Testis (tissue), 2 donors: Measurements from ENCODE around the gene PRG2.

Experiments
- CTCF ChIP-seq, 3 experiments: fragments of 450-650 bp in 2 of 3; fragments of 200-600 bp in 1 of 3; sonication (generic) in 1 of 3; IDR thresholded peaks; one replicate each; pipeline ENCODE4 v1.5.1; 2016 to 2019; ENCODE audit warnings: antibody characterized with exemption in 3 of 3, mild to moderate bottlenecking in 2 of 3, moderate library complexity in 1 of 3
- POLR2A ChIP-seq: fragments of 450-650 bp; IDR thresholded peaks from one replicate; pipeline ENCODE4 v1.6.1; 2017; ENCODE audit warnings: antibody characterized with exemption, mild to moderate bottlenecking, moderate library complexity

DNA sequence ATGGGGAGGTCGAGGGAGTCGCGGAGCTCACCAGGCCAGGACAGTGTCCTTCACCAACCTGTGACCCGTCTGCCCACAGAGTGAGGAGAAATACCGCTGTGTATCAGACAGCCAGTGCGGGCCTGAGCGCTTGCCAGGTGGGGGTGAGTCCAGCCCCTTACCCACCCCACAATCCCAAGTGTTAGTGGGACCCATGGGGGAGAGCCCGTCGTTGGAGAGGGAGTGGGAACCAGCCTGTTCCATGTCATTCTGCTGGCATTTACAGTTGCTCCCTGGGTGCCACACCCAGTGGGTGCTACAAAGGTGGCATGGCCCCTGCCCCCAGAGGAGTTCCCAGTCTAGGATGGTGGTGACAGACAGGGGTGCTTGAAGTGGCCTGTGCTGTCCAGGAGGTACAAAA is 43.1 kb downstream of the PRG2 start:
- TF ChIP-seq CTCF (IDR thresholded peaks at IDR 0.05), result no peak
- no peak for TF ChIP-seq POLR2A
